ENCODE results near the gene INF2.

Gene INF2

GRCh38 chr14:104691546-104692260 is 2.3 kb downstream of the INF2 start:
- no peak for DNase-seq

GRCh38 chr14:104692261-104692938 is 3.0 kb downstream of the INF2 start:
- DNase-seq: no peak

- DNase-seq: no peak
These were observed 3.5 kb downstream of the INF2 start for GRCh38 chr14:104692939-104693315.

GRCh38 chr14:104693482-104694431 is 4.3 kb downstream of the INF2 start:
- no peak for DNase-seq

GRCh38 chr14:104694475-104694950 is 5.1 kb downstream of the INF2 start:
- no peak for DNase-seq

GRCh38 chr14:104694991-104695659 is 5.7 kb downstream of the INF2 start:
- no peak for DNase-seq

- no peak for DNase-seq
These were observed 6.2 kb downstream of the INF2 start for GRCh38 chr14:104695660-104696000.

GRCh38 chr14:104696671-104697316 is 7.4 kb downstream of the INF2 start:
- no peak for DNase-seq

GRCh38 chr14:104697317-104697703 is 7.9 kb downstream of the INF2 start:
- no peak for DNase-seq

GRCh38 chr14:104697892-104698583 is 8.6 kb downstream of the INF2 start:
- no peak for DNase-seq

- DNase-seq: no peak
These were observed 9.4 kb downstream of the INF2 start for GRCh38 chr14:104698688-104699425.

GRCh38 chr14:104699426-104699748 is 10.0 kb downstream of the INF2 start:
- no peak for DNase-seq

- DNase-seq: no peak
These were observed 10.8 kb downstream of the INF2 start for GRCh38 chr14:104700225-104700651.

GRCh38 chr14:104700747-104701217 is 11.4 kb downstream of the INF2 start:
- DNase-seq: no peak

- no peak for DNase-seq
These were observed 12.1 kb downstream of the INF2 start for GRCh38 chr14:104701383-104702076.

GRCh38 chr14:104702106-104702505 is 12.7 kb downstream of the INF2 start:
- no peak for DNase-seq

GRCh38 chr14:104702673-104703072 is 13.3 kb downstream of the INF2 start:
- no peak for DNase-seq

- DNase-seq: no peak
These were observed 13.9 kb downstream of the INF2 start for GRCh38 chr14:104703269-104703668.

GRCh38 chr14:104704252-104704651 is 14.8 kb downstream of the INF2 start:
- no peak for DNase-seq

GRCh38 chr14:104705340-104706047 is 16.1 kb downstream of the INF2 start:
- no peak for DNase-seq

Measured in bone marrow (tissue), 2 donors.